ENCODE results near the gene OMA1.

GRCh38 chr1:58439946-58440345 lies 106.6 kb downstream of the OMA1 start:
- TF ChIP-seq CTCF (IDR thresholded peaks at IDR 0.05) (no peak), POLR2A (IDR thresholded peaks at IDR 0.05) (no peak)

Data from ovary (tissue), 3 donors.